Middle frontal gyrus (tissue), 1 donor: ENCODE results near the gene ANO6.
"Not testable (repeated sequence)": the region's sequence is repeated elsewhere in the genome, so short reads cannot be mapped to it uniquely, and the experiment has no call there.

Experiments
- DNase-seq: peaks from one replicate; pipeline ENCODE4 v3.0.0-alpha.2; 2015; ENCODE audit warnings: low spot score; ENCODE audit errors: extremely low spot score

Gene ANO6

DNA sequence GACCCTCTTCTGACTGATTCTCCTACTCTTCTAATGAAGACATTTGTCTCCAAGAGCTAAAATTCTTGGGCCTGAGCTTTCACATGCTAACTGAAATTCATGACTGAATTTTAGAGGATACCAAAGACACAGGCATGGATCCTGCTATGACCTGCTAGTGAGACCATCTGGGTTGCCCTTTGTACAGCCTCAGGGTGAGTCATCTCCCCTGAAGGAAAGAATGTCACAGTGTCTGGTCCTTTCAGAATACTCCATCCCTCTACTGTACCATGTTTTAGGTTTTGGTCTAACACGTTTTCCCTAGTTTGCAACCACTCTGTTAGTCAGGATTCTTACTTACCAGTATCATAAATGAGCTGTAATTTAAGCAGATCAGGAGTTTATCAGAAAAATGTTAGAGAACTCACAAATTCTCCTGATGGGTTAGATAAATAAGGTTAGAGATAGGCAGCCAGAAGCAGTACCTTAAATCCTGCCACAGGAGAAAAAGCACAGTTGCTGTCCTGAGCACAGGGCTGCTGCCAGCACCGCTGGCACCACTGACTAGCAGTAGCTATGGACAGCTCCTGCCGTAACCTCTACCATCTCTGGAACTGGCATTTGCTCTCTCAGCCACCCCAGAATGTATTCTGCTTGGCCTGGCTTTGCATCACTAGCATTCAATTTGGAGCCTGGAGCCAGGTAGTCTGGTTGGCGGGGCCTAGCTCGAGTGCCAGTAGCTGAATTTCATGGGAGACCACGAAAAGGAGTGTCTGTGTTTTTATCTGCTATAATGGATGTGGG lies 127.6 kb downstream of the ANO6 start:
- no peak for DNase-seq

DNA sequence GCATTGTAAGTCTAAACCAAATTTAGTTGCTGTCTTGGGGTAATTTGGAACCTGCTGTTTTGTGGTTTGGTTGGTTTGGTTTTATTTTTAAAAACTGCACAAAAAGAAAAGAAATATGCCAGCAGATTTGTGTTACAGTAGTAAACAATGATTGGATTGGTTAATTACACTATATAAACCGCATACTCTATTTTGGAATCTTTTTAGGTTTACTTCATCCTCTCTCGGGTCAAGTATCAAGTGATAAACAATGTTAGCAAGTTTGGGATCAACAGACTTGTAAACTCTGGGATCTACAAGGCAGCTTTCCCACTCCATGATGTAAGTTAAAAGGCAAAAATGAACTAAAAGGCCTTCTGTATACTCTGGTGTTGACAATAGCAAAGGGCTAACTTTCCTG lies 132.4 kb downstream of the ANO6 start:
- DNase-seq, result no peak

GRCh38 chr12:45348986-45349385 lies 133.1 kb downstream of the ANO6 start:
- no peak for DNase-seq

- DNase-seq, result no peak
Measured at GRCh38 chr12:45349916-45350315, 134.0 kb downstream of the ANO6 start.

- no peak for DNase-seq
Measured at GRCh38 chr12:45350861-45351260, 135.0 kb downstream of the ANO6 start.

- DNase-seq, result no peak
Measured at GRCh38 chr12:45351921-45352670, 136.2 kb downstream of the ANO6 start.

DNA sequence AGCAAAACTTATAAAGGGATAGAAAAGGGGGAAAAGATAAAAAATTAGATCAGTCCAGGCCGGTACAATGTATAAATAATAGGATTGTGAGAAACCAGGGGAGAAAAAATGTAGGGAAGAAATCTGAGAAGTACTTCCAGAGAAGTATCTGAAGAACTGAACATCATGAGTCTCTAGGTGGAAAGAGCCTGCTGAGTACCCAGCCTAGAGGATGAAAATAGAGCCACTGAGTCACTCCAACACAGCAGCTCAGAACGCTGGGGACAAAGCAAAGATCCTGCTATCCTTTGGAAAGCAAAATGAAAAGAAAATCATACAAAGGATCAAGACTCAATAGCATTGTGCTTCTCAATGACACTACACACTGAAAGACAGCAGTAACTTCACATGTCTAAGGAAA lies 138.0 kb downstream of the ANO6 start:
- DNase-seq, result no peak

DNA sequence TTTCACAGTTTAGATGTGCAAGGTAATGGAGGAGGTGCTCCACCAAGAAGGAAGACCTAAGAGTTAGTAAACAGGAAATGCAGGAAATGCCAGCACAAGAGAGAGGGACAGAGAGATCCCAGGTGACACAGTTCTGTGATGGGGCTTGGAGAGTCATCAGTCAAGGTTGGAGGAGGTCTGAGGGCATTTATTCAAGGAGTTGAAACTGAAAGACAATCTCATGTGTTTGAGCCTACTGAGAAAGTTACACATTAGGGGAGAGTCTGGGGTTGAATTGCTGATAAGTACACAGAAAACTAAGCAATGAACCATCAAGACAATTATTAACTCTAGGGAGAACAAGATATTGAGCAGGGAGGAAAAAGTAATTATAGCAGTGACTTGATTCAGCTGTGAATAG lies 138.5 kb downstream of the ANO6 start:
- DNase-seq, result no peak

DNA sequence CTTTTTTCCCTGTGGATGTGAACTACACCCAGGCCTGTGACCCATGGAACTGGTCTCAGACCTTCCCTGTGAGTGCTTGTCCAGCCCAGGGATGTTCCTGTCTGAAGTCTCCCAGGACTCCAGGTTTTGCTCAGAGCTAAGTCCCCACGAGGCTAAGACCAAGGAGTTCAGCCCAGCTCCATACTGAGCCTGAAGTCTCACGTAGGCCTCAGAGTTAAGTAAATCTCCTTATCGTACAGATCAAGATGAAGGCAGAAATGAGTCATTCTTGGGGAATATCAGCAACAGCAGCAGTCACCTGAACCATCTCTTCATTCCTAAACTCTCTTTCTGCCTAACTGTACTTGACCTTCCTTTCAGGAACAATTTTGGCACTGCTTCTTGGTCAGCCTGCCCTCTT lies 139.8 kb downstream of the ANO6 start:
- DNase-seq, result no peak

GRCh38 chr12:45356822-45357538 lies 141.1 kb downstream of the ANO6 start:
- no peak for DNase-seq

DNA sequence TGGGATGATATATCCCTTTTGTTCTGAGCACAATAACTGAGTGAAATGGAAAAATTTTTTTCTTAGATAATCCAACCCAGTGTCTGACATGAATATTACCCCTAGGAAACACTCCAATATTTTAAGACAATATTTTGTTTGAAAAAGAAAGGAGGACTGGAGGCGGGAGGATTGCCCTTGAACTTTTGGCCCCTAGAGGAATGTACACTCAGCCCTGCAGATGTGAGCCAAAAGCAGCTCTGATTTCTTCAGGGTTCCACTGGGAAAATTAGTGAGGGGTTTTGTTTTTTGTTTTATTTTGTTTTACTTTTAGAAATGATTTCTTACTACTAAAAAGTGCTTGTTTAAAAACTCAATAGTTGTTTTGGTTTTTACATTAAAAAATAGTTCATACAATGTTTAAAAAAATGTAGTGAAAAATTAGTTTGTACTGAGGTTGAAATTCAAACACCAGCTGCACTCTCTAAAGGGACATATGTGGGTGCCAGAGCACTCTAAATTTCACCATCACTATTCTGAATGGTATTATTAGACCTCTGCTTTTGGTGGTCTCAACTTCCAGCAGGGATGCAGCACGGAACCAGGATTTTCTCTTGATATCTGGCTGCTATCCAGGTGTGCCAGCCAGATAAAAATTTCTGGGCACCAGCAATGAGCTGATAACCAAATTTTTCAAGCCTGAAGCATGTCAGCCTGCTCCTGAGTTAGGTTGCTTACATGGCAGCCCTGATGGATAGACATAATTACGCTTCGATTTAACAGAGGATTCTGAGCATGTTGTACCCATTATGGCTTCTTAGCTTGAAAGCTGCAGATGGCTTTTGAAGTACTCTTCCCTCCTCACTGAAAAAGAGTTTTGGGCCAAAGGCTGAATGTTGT lies 141.9 kb downstream of the ANO6 start:
- DNase-seq, result no peak

GRCh38 chr12:45362291-45362690 lies 146.4 kb downstream of the ANO6 start:
- no peak for DNase-seq

DNA sequence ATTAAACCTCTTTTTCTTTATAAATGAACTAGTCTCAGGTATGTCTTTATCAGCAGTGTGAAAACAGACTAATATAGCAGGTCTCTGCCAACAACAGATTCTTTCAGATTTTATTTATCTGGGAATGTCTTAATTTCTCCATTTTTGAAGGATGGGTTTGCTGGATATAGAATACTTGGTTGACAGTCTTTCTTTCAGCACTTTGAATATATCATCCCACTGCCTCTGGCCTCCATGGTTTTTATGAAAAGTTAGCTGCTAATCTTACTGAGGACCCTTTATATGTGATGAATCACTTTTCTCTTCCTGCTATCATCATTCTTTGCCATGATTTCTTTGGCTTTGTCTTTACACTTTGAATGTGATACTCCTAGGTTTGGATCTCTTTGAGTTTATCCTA lies 148.0 kb downstream of the ANO6 start:
- no peak for DNase-seq

DNA sequence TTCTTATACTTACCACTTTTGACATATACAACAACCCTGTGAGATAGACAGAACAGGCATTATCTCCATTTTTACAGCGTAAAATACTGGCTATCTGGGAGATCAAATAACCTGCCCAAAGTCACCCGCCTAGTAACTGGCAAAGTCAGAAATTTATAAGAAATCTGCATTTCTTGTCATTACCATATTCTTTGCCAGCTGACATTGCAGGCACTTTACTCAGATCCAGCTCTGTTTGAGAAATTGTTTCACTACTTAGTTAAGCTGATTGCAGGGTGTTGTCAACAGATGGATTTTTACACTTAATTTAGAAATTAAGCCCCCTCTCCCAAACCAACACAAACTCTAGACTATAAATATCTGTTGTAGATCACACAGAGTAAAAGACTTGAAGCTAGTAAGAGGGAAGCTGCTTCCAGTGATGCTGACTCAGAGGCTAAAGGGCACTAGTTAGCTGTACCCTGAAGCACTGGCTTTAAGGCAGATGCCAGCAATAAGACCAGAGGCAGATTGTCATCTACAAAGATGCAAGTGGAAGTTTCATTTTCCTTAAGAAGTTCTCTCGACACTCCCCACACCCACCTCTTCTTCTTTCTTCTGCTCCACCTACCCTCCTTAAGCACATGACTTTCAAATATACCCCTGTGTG lies 153.1 kb downstream of the ANO6 start:
- no peak for DNase-seq

DNA sequence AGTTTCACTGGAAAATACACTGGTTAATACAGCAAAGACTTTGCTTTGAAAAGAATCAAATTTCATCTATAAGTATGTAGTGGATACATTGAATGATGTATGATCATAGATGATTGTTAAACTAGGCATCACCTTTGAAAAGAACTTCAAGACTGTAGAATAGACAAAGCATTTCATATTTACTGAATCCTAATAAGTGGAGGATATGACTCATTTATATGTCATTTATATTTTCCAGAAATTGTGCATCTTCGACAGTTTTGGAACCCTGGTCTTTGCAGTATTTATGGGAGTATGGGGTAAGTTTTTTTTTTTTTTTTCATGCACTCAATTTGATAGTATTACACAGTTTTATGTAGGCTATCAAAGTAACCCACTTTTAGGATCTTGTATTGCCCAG lies 161.9 kb downstream of the ANO6 start:
- no peak for DNase-seq

DNA sequence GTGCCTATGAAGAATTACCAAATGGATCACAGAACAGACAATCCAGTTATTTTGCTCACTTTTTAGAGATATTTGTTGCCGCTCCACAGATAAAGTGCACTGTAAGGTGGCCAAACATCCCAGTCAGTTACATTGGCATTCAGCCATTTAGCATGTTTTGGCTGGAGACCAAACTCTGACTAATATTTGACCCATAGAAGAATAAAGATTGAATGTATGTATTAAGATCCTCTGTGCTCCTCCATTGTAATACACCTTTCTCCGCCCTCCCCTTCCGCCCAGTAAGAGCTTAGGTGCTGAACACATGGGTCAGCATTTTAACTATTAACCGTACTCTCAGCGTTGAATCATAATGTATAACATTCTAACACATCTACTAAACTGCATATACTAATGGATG lies 163.4 kb downstream of the ANO6 start:
- DNase-seq, result no peak

- no peak for DNase-seq
Measured at GRCh38 chr12:45381351-45381750, 165.5 kb downstream of the ANO6 start.

DNA sequence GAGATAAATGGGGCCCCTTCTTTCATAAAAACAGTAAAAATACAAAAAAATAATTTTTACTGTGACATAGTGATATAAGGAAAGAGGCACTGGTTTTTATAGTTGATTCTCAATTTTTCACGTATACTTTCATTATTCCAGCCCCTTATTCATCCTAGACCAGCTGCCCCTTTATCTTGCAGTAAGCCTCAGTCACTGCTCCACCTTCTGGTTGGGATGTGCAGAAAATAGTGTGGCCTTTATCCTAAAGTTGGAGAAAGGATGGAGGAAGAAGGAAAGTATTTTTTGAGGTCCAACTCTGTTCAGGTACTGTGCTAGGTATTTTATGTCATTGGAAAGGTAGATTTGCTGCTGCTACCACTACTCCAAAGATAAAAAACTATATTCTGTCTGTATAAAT lies 172.7 kb downstream of the ANO6 start:
- DNase-seq, result no peak

GRCh38 chr12:45389426-45389825 lies 173.5 kb downstream of the ANO6 start:
- no peak for DNase-seq

DNA sequence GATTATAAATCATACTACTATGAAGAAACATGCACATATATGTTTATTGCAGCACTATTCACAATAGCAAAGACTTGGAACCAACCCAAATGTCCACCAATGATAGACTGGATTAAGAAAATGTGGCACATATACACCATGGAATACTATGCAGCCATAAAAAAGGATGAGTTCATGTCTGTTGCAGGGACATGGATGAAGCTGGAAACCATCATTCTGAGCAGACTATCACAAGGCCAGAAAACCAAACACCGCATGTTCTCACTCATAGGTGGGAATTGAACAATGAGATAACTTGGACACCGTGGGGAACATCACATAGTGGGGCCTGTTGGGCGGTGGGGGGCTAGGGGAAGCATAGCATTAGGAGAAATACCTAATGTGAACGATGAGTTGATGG lies 181.6 kb downstream of the ANO6 start:
- DNase-seq, result not testable (repeated sequence)

DNA sequence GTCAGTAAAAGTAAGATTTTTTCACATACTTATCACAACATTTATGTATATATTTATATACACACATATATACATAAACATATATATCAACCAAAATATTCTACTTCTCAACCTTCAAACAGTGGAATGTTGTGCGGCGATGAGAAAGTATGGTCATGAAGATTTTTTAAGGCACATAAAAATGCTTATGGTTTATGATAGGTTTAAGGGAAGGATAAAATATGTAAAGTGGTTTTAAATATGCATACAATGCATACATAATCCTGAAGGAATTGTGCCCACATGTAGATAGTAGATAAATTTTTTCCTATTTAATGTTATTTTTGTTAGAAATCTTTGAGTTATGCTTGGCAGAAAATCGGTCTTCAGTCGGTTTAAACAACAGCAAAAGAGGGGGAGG lies 182.7 kb downstream of the ANO6 start:
- DNase-seq, result no peak
